Measurements from ENCODE around the gene POU2AF1.
"Not testable (repeated sequence)": the region's sequence is repeated elsewhere in the genome, so short reads cannot be mapped to it uniquely, and the experiment has no call there.

The POU2AF1 gene

DNA sequence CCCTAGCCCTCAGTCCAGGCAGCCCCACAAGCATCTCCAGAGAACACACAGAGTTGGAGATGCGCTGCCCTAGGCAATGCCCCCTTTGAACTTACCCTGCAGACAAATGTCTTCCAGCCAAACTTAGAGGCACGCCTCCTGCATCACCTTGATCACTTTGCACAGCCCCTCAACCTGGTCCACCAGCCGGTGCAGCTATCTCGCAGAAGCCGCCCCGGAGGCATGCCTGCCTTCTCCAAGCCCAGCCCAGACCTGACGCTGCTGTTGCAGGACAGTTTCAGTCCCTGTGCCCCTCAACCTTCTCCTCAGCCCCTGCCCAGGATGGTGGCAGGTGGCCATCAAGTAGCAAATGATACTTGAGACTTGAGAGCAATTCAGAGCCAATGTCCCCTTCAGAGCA, 16.7 kb upstream of the POU2AF1 start:
- DNase-seq (ENCODE audit: low read depth, low spot score): no peak
- no peak for TF ChIP-seq FOXP2 (optimal IDR thresholded peaks at IDR 0.05; ENCODE audit: control extremely low read depth, extremely low read length, insufficient read depth)
- no peak for TF ChIP-seq EZH2 (IDR thresholded peaks at IDR 0.05)
- TF ChIP-seq POLR2AphosphoS5 (IDR thresholded peaks at IDR 0.05; ENCODE audit: borderline replicate concordance, low read depth, low read length): no peak
- Histone ChIP-seq H3K9ac (ENCODE audit: insufficient read length) (no peak overlapping the region), H3K4me3 (no peak overlapping the region), H3K27ac (no peak overlapping the region), H3K36me3 (ENCODE audit: insufficient read depth, low read length) (no peaks in the 10 kb centered on the region), H3K9me3 (ENCODE audit: low read depth, low read length) (no peaks in the 10 kb centered on the region)

DNA sequence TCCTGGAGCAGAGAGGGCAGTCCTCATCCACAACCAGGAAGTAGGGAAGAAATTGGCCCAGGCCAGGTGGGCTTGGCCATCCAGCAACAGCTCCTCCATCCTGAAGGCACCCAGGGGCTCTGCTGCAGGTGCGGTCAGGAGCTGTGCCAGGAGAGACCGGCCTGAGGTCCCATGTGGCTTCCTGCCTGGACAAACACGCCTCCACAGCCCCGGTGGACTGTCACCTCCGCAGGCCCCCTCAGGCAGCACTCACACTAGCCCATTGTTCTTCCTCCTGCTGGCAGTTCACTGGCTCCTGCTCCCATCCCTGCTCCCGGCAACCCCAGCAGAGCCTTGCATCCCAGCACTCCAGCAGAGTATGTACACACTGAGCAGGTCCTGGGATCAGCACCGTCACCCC, 16.0 kb upstream of the POU2AF1 start:
- Histone ChIP-seq H3K9me3 (ENCODE audit: low read depth, low read length) (no peaks in the 10 kb centered on the region), H3K9ac (ENCODE audit: insufficient read length) (no peak overlapping the region), H3K36me3 (ENCODE audit: insufficient read depth, low read length) (no peaks in the 10 kb centered on the region), H3K4me3 (no peak overlapping the region), H3K27ac (no peak overlapping the region)
- no peak for DNase-seq (ENCODE audit: low read depth, low spot score)
- no peak for TF ChIP-seq FOXP2 (optimal IDR thresholded peaks at IDR 0.05; ENCODE audit: control extremely low read depth, extremely low read length, insufficient read depth)
- no peak for TF ChIP-seq POLR2AphosphoS5 (IDR thresholded peaks at IDR 0.05; ENCODE audit: borderline replicate concordance, low read depth, low read length)
- no peak for TF ChIP-seq EZH2 (IDR thresholded peaks at IDR 0.05)

DNA sequence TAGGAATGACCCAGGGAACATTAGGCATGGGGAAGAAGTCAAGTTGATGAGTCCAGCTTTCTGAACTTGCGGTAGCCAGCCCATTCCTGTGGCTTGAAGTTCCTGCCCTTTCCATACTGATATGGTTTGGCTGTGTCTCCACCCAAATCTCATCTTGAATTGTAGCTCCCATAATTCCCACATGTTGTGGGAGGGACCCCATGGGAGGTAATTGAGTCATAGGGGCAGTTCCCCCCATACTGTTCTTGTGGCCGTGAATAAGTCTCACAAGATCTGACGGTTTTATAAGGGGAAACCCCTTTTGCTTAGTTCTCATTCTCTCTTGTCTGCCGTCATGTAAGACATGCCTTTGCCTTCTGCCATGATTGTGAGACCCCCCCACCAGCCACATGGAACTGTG, 15.1 kb upstream of the POU2AF1 start:
- H3K36me3 ChIP-seq (ENCODE audit: insufficient read depth, low read length); H3K4me3 ChIP-seq; H3K9ac ChIP-seq (ENCODE audit: insufficient read length); H3K27ac ChIP-seq; DNase-seq (ENCODE audit: low read depth, low spot score); H3K9me3 ChIP-seq (ENCODE audit: low read depth, low read length): not testable (repeated sequence)

DNA sequence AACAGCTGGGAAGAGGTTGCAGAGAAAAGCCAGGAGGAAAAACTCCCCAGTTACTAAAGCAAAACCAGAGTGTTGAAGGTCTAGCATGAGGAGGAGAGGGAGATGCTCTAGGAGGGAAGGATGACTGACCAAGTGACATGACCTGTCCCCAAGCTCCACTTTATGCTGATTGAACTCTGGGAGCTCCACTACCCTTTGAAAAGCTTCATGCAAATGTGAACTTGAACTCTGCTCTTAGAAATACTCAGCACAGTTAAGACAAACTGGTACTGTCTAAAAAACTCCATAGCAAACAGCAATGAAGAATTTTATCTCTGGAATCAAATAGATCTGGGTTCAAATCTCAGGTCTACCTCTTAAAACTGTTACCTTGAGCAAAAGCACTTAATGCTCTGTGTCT, 14.5 kb upstream of the POU2AF1 start:
- TF ChIP-seq POLR2AphosphoS5 (IDR thresholded peaks at IDR 0.05; ENCODE audit: borderline replicate concordance, low read depth, low read length) (no peak), FOXP2 (optimal IDR thresholded peaks at IDR 0.05; ENCODE audit: control extremely low read depth, extremely low read length, insufficient read depth) (no peak), EZH2 (IDR thresholded peaks at IDR 0.05) (no peak)
- no peaks in the 10 kb centered on the region for H3K36me3 ChIP-seq (ENCODE audit: insufficient read depth, low read length)
- no peak overlapping the region for H3K27ac ChIP-seq
- H3K9ac ChIP-seq (ENCODE audit: insufficient read length): no peak overlapping the region
- no peaks in the 10 kb centered on the region for H3K9me3 ChIP-seq (ENCODE audit: low read depth, low read length)
- H3K4me3 ChIP-seq: no peak overlapping the region
- DNase-seq (ENCODE audit: low read depth, low spot score): no peak

DNA sequence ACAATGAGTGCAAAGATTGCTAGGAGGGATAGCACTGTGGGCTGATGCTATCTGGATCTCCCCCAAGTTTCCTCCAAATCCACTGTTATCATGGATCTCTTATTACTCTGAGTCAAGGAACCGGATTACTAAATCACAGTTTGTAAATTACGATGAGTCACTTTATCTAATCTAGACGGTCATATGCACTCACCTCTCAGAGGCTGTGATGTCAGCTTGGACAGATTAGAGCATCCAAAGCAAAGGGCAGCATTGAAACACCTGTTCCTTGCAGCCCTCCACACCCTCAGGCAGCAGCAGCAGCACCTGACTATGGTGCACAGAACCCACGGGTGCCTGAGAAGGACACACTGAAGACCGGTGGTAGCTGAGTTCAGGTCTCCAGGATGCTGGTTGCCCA, 14.0 kb upstream of the POU2AF1 start:
- Histone ChIP-seq H3K9me3 (ENCODE audit: low read depth, low read length) (no peaks in the 10 kb centered on the region), H3K4me3 (no peak overlapping the region), H3K27ac (no peak overlapping the region), H3K9ac (ENCODE audit: insufficient read length) (no peak overlapping the region), H3K36me3 (ENCODE audit: insufficient read depth, low read length) (no peaks in the 10 kb centered on the region)
- TF ChIP-seq FOXP2 (optimal IDR thresholded peaks at IDR 0.05; ENCODE audit: control extremely low read depth, extremely low read length, insufficient read depth): no peak
- TF ChIP-seq POLR2AphosphoS5 (IDR thresholded peaks at IDR 0.05; ENCODE audit: borderline replicate concordance, low read depth, low read length): no peak
- TF ChIP-seq EZH2 (IDR thresholded peaks at IDR 0.05): no peak
- no peak for DNase-seq (ENCODE audit: low read depth, low spot score)

DNA sequence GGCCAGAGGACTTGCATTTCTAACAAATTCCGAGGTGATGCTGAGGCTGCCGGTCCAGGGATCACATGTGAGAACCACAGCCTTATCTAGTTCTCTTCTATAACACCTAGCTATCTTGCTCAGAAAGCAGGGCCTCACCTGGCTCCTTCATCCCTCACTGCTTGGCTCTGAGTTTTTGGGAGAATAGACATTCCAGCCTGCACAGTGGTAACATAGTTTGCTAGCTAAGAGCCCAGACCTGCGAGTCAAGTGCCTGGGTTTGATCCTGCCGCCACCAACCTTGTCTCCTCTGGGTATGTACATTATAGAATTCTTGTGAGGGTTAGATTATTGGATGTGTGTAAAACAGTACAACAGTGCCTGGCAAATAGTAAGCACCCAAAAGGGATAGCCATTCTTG, 13.5 kb upstream of the POU2AF1 start:
- TF ChIP-seq EZH2 (IDR thresholded peaks at IDR 0.05) (no peak), POLR2AphosphoS5 (IDR thresholded peaks at IDR 0.05; ENCODE audit: borderline replicate concordance, low read depth, low read length) (no peak)
- no peak overlapping the region for H3K27ac ChIP-seq
- no peak overlapping the region for H3K9ac ChIP-seq (ENCODE audit: insufficient read length)
- no peak overlapping the region for H3K4me3 ChIP-seq
- DNase-seq (ENCODE audit: low read depth, low spot score): no peak
- H3K9me3 ChIP-seq (ENCODE audit: low read depth, low read length): no peaks in the 10 kb centered on the region
- H3K36me3 ChIP-seq (ENCODE audit: insufficient read depth, low read length): no peaks in the 10 kb centered on the region

DNA sequence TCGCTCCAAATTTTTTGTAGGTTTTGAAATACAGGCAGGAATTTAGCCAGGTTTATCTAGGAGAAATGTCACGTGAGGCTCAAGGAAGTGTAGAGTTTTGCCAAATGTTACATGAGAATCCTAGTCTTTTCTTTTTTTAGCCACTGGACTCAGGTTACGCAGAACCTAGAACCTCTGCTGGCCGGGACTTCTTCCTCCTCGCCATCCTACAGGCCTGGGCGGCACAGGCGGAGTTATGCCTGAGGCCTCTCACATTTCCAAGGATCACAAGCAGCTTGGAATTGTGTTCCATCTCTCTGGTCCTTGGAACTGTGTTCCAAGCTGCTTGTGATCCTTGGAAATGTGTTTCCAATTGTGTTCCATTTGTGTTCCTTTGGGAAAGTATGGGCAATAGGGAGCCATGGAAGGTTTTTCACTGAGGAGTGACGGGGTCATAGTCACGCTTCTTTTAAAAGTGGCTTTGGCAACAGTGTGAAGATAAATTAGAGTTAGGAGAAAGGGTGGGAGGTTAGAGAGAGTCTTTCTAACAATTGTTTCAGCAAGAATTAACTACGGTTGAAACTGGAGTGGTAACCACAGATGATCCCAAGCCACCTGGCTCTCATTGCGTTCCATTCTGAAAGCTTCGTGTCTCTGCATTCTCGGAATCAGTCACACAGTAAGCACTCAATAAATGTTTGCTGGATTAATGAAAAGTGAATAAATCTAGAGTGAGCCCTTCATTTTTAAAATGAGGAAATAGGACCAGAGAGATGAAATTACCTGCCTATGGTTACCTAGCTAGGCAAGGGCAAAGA, 12.5 kb upstream of the POU2AF1 start:
- H3K9me3 ChIP-seq (ENCODE audit: low read depth, low read length): no peaks in the 10 kb centered on the region

DNA sequence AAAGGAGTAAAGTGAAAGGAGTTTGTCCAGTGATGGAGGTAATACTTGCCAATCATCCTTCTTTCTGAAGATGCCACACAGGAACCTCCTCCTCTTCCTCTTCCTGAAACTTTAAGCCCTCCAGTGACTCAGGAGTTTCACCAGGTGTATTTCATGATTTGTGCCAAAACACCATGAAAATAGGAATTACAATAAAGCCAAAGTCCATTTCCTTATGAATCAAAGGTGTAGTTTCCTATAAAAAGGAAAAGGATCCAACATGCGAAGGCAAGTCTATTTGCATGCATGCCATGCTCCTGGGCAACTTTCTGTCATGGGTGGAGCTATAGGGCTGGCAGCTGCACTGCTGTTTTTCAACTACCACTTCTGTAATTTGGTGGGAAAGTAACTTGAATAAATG, 9.8 kb upstream of the POU2AF1 start:
- TF ChIP-seq POLR2AphosphoS5 (IDR thresholded peaks at IDR 0.05; ENCODE audit: borderline replicate concordance, low read depth, low read length): no peak
- TF ChIP-seq FOXP2 (optimal IDR thresholded peaks at IDR 0.05; ENCODE audit: control extremely low read depth, extremely low read length, insufficient read depth): no peak
- no peak for TF ChIP-seq EZH2 (IDR thresholded peaks at IDR 0.05)
- H3K36me3 ChIP-seq (ENCODE audit: insufficient read depth, low read length): no peaks in the 10 kb centered on the region
- no peak overlapping the region for H3K9ac ChIP-seq (ENCODE audit: insufficient read length)
- DNase-seq (ENCODE audit: low read depth, low spot score): no peak
- no peaks in the 10 kb centered on the region for H3K9me3 ChIP-seq (ENCODE audit: low read depth, low read length)
- no peak overlapping the region for H3K27ac ChIP-seq
- H3K4me3 ChIP-seq: no peak overlapping the region

More for the DNA sequence above, 12.5 kb upstream of the POU2AF1 start:
- TF ChIP-seq FOXP2 (optimal IDR thresholded peaks at IDR 0.05; ENCODE audit: control extremely low read depth, extremely low read length, insufficient read depth): no peak
- no peak for TF ChIP-seq POLR2AphosphoS5 (IDR thresholded peaks at IDR 0.05; ENCODE audit: borderline replicate concordance, low read depth, low read length)
- TF ChIP-seq EZH2 (IDR thresholded peaks at IDR 0.05): no peak
- Histone ChIP-seq H3K36me3 (ENCODE audit: insufficient read depth, low read length) (no peaks in the 10 kb centered on the region), H3K4me3 (no peak overlapping the region), H3K9ac (ENCODE audit: insufficient read length) (no peak overlapping the region), H3K27ac (no peak overlapping the region)
- no peak for DNase-seq (ENCODE audit: low read depth, low spot score)

DNA sequence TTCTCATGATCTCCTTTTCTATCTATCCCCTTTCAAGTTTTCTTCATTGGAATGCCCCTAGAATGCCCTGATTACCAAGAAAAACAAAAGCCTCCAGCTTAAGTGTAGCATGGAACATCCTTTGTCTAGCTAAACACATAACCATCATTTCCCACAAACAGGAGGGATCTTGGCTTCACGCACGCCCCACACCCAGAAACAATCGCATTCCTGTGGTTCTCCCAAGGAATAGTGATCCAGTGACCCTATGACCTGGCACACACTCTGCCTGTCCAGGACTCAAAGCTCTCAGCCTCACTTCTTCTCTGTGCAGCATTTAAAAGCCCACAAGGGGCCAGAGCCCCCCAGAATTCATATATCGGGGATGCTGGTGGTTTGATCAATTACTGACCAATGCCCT, 9.3 kb upstream of the POU2AF1 start:
- no peak overlapping the region for H3K9ac ChIP-seq (ENCODE audit: insufficient read length)
- no peak for TF ChIP-seq POLR2AphosphoS5 (IDR thresholded peaks at IDR 0.05; ENCODE audit: borderline replicate concordance, low read depth, low read length)
- TF ChIP-seq FOXP2 (optimal IDR thresholded peaks at IDR 0.05; ENCODE audit: control extremely low read depth, extremely low read length, insufficient read depth): no peak
- TF ChIP-seq EZH2 (IDR thresholded peaks at IDR 0.05): no peak
- H3K27ac ChIP-seq: no peak overlapping the region
- no peaks in the 10 kb centered on the region for H3K36me3 ChIP-seq (ENCODE audit: insufficient read depth, low read length)
- DNase-seq (ENCODE audit: low read depth, low spot score): no peak
- H3K4me3 ChIP-seq: no peak overlapping the region
- H3K9me3 ChIP-seq (ENCODE audit: low read depth, low read length): no peaks in the 10 kb centered on the region
